DND-41 (cell line): ENCODE measurements around the gene TDRD1.

Source experiments
- EZH2 ChIP-seq: IDR thresholded peaks from 3 replicates; pipeline ENCODE4 v1.6.1; 2012; ENCODE audit warnings: borderline replicate concordance, low read depth, mild to moderate bottlenecking, moderate library complexity, low read length, inconsistent platforms; ENCODE audit not compliant: severe bottlenecking
- TF ChIP-seq, protein P1 (sequence below): IDR thresholded peaks from 2 replicates; pipeline ENCODE4 v1.5.1; 2012; ENCODE audit warnings: borderline replicate concordance, low read length, moderate library complexity, mild to moderate bottlenecking; ENCODE audit not compliant: poor library complexity, severe bottlenecking; ENCODE audit errors: extremely low read depth

DNA sequence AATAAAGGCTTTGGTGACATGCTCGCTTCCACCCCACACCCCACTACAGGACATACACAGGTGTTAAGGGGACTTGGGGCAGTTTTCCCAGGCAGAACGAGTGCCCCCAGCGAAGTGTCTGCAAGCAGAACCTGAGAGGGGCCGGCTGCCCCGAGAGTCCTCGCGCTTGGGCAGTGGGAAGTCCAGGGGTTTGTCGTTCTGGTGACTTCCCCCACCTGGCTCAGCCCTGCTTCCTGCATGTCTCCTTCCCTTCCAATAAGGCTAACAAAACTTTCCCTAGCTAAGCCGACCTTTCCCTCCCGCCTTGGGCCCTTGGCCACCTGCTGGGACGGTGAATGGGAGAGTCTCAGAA, 60.8 kb downstream of the TDRD1 start:
- no peak for TF ChIP-seq EZH2
- TF ChIP-seq, protein P1, sequence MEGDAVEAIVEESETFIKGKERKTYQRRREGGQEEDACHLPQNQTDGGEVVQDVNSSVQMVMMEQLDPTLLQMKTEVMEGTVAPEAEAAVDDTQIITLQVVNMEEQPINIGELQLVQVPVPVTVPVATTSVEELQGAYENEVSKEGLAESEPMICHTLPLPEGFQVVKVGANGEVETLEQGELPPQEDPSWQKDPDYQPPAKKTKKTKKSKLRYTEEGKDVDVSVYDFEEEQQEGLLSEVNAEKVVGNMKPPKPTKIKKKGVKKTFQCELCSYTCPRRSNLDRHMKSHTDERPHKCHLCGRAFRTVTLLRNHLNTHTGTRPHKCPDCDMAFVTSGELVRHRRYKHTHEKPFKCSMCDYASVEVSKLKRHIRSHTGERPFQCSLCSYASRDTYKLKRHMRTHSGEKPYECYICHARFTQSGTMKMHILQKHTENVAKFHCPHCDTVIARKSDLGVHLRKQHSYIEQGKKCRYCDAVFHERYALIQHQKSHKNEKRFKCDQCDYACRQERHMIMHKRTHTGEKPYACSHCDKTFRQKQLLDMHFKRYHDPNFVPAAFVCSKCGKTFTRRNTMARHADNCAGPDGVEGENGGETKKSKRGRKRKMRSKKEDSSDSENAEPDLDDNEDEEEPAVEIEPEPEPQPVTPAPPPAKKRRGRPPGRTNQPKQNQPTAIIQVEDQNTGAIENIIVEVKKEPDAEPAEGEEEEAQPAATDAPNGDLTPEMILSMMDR, result no peak
